Neuronal stem cell (in vitro differentiated cells): Measurements from ENCODE around the gene FBXL7.

ENCODE experiments used
- DNase-seq: peaks from one replicate; pipeline ENCODE4 v3.0.0-alpha.2; 2013; ENCODE audit warnings: low spot score
- H2AFZ ChIP-seq: one replicate; pipeline ENCODE4 v1.6.1; 2013; ENCODE audit warnings: mild to moderate bottlenecking, low read length, inconsistent platforms
- H2AK5ac ChIP-seq: 2 replicates; pipeline ENCODE4 v1.6.1; 2013; ENCODE audit warnings: low read depth, mild to moderate bottlenecking, inconsistent platforms, low read length, moderate library complexity, mixed read lengths
- H2BK120ac ChIP-seq: 2 replicates; pipeline ENCODE4 v1.6.1; 2013; ENCODE audit warnings: low read depth, mild to moderate bottlenecking, inconsistent platforms, low read length, moderate library complexity, mixed read lengths
- H2BK12ac ChIP-seq: one replicate; pipeline ENCODE4 v1.6.1; 2013; ENCODE audit warnings: low read length, inconsistent platforms
- H2BK15ac ChIP-seq: 2 replicates; pipeline ENCODE4 v1.6.1; 2013; ENCODE audit warnings: mild to moderate bottlenecking, low read length, inconsistent platforms, mixed read lengths
- H2BK5ac ChIP-seq: one replicate; pipeline ENCODE4 v1.6.1; 2013; ENCODE audit warnings: inconsistent platforms, mild to moderate bottlenecking, low read length, moderate library complexity
- H3K14ac ChIP-seq: one replicate; pipeline ENCODE4 v1.6.1; 2013; ENCODE audit warnings: low read length, inconsistent platforms
- H3K18ac ChIP-seq: 2 replicates; pipeline ENCODE4 v1.6.1; 2013; ENCODE audit warnings: low read length, inconsistent platforms
- H3K23ac ChIP-seq: 2 replicates; pipeline ENCODE4 v1.6.1; 2013; ENCODE audit warnings: low read depth, mild to moderate bottlenecking, mixed read lengths, low read length, inconsistent platforms; ENCODE audit not compliant: poor library complexity
- H3K27ac ChIP-seq: replicated peaks from 3 replicates; pipeline ENCODE4 v1.5.1; 2013; ENCODE audit warnings: low read length, inconsistent platforms
- H3K27me3 ChIP-seq, 3 experiments: 2 replicates each; pipeline ENCODE4 v1.6.1; 2013; ENCODE audit warnings: low read length in 3 of 3, mild to moderate bottlenecking in 2 of 3, inconsistent platforms in 1 of 3, low read depth in 1 of 3, mixed read lengths in 1 of 3, moderate library complexity in 1 of 3; ENCODE audit not compliant: control insufficient read depth in 3 of 3, insufficient read depth in 3 of 3
- H3K36me3 ChIP-seq, 2 donors: replicated peaks in 1 of 2; 2 replicates each; pipeline ENCODE4 v1.6.1; 2013; ENCODE audit warnings: low read length in 2 of 2; ENCODE audit not compliant: control insufficient read depth in 2 of 2, insufficient read depth in 2 of 2
- H3K4ac ChIP-seq: 2 replicates; pipeline ENCODE4 v1.6.1; 2013; ENCODE audit warnings: inconsistent platforms, mild to moderate bottlenecking, low read length, moderate library complexity
- H3K4me1 ChIP-seq, 2 donors: 1 replicate in 1 of 2; 2 replicates in 1 of 2; pipeline ENCODE4 v1.6.1; 2013; ENCODE audit warnings: low read length in 2 of 2, low read depth in 1 of 2; ENCODE audit not compliant: control insufficient read depth in 2 of 2, insufficient read depth in 1 of 2
- H3K4me2 ChIP-seq: one replicate; pipeline ENCODE4 v1.6.1; 2013; ENCODE audit warnings: mild to moderate bottlenecking, low read length, inconsistent platforms; ENCODE audit not compliant: insufficient read depth, poor library complexity, severe bottlenecking
- H3K4me3 ChIP-seq, 2 donors: 2 replicates each; pipeline ENCODE4 v1.5.1; 2013; ENCODE audit warnings: low read length in 2 of 2, mild to moderate bottlenecking in 2 of 2, inconsistent platforms in 1 of 2, moderate library complexity in 1 of 2
- H3K79me1 ChIP-seq: one replicate; pipeline ENCODE4 v1.6.1; 2013; ENCODE audit warnings: low read depth, mild to moderate bottlenecking, inconsistent platforms, low read length, moderate library complexity
- H3K9ac ChIP-seq: one replicate; pipeline ENCODE4 v1.6.1; 2013; ENCODE audit warnings: mild to moderate bottlenecking, low read depth, low read length, inconsistent platforms; ENCODE audit not compliant: poor library complexity
- H3K9me3 ChIP-seq, 2 donors: replicated peaks in 1 of 2; 2 replicates each; pipeline versions ENCODE3 to v1.6.1; 2013; ENCODE audit warnings: low read length in 2 of 2, mild to moderate bottlenecking in 2 of 2, inconsistent platforms in 1 of 2, low read depth in 1 of 2, mixed read lengths in 1 of 2, moderate library complexity in 1 of 2; ENCODE audit not compliant: control insufficient read depth in 2 of 2, insufficient read depth in 1 of 2
- H4K8ac ChIP-seq: one replicate; pipeline ENCODE4 v1.6.1; 2013; ENCODE audit warnings: low read depth, mild to moderate bottlenecking, inconsistent platforms, low read length, moderate library complexity
- H4K91ac ChIP-seq: one replicate; pipeline ENCODE4 v1.6.1; 2013; ENCODE audit warnings: low read length, low read depth, mild to moderate bottlenecking, inconsistent platforms; ENCODE audit not compliant: poor library complexity
- WGBS, 2 donors: extraction: QIAGEN DNeasy Blood & Tissue Kit; methylation state at CpG; one replicate each; pipeline ENCODE4 v1.1.7; 2013; ENCODE audit warnings: missing lambda C conversion rate in 2 of 2, mixed read lengths in 1 of 2; ENCODE audit not compliant: insufficient read length in 2 of 2, insufficient replicate concordance in 1 of 2; ENCODE audit errors: extremely low coverage in 2 of 2; 5-methylcytosine and 5-hydroxymethylcytosine counted together

Gene FBXL7

GRCh38 chr5:15728811-15729210 lies 228.8 kb downstream of the FBXL7 start:
- no peak overlapping the region for H2AFZ ChIP-seq
- no peak overlapping the region for H2BK12ac ChIP-seq
- no peak overlapping the region for H3K9ac ChIP-seq
- DNase-seq = no peak
- H3K79me1 ChIP-seq = peaks cover 3% of the 10 kb centered on the region
- no peak overlapping the region for H4K8ac ChIP-seq
- no CpG with 5 or more reads among the region's 4 CpGs for WGBS, 2 donors
- H3K23ac ChIP-seq = no peak overlapping the region
- no peaks in the 10 kb centered on the region for H3K4me1 ChIP-seq
- H2BK5ac ChIP-seq = no peak overlapping the region
- no peak overlapping the region for H3K4me2 ChIP-seq
- H2AK5ac ChIP-seq = no peak overlapping the region
- H3K9me3 ChIP-seq = peaks cover 4 to 18% of the 10 kb centered on the region in 2 donors
- H3K4me3 ChIP-seq = no peak overlapping the region
- no peak overlapping the region for H4K91ac ChIP-seq
- no peak overlapping the region for H2BK120ac ChIP-seq
- no peak overlapping the region for H3K27ac ChIP-seq
- no peaks in the 10 kb centered on the region for H3K36me3 ChIP-seq
- no peaks in the 10 kb centered on the region for H3K27me3 ChIP-seq
- no peak overlapping the region for H3K14ac ChIP-seq
- H3K18ac ChIP-seq = no peak overlapping the region
- no peak overlapping the region for H2BK15ac ChIP-seq
- no peak overlapping the region for H3K4ac ChIP-seq

GRCh38 chr5:15731699-15732098 lies 231.7 kb downstream of the FBXL7 start:
- Histone ChIP-seq H4K8ac (no peak overlapping the region), H3K79me1 (no peaks in the 10 kb centered on the region), H2AK5ac (no peak overlapping the region), H2AFZ (no peak overlapping the region), H2BK12ac (no peak overlapping the region), H3K4me2 (no peak overlapping the region), H2BK120ac (no peak overlapping the region), H2BK15ac (no peak overlapping the region), H3K18ac (no peak overlapping the region), H3K4me1 (no peaks in the 10 kb centered on the region), H3K27me3 (no peaks in the 10 kb centered on the region), H2BK5ac (no peak overlapping the region), H3K4ac (no peak overlapping the region), H4K91ac (no peak overlapping the region), H3K36me3 (no peaks in the 10 kb centered on the region), H3K9ac (no peak overlapping the region), H3K23ac (no peak overlapping the region), H3K9me3 (peaks cover 2 to 14% of the 10 kb centered on the region in 2 donors), H3K14ac (no peak overlapping the region), H3K4me3 (no peak overlapping the region), H3K27ac (no peak overlapping the region)
- no CpG with 5 or more reads among the region's 4 CpGs for WGBS, 2 donors
- no peak for DNase-seq

- Histone ChIP-seq H2AFZ (no peak overlapping the region), H3K14ac (no peak overlapping the region), H3K27ac (no peak overlapping the region), H3K23ac (no peak overlapping the region), H3K27me3 (no peaks in the 10 kb centered on the region), H2AK5ac (no peak overlapping the region), H2BK120ac (no peak overlapping the region), H2BK12ac (no peak overlapping the region), H3K9ac (no peak overlapping the region), H2BK15ac (no peak overlapping the region), H3K4me3 (no peak overlapping the region), H4K91ac (no peak overlapping the region), H3K79me1 (no peaks in the 10 kb centered on the region), H3K36me3 (no peaks in the 10 kb centered on the region), H4K8ac (no peak overlapping the region), H3K18ac (no peak overlapping the region), H2BK5ac (no peak overlapping the region), H3K4ac (no peak overlapping the region), H3K9me3 (no peaks in the 10 kb centered on the region), H3K4me1 (no peaks in the 10 kb centered on the region), H3K4me2 (no peak overlapping the region)
- no peak for DNase-seq
- WGBS, 2 donors = no CpG with 5 or more reads among the region's 7 CpGs
Measured at GRCh38 chr5:15734058-15734457, 234.1 kb downstream of the FBXL7 start.

- no peak overlapping the region for H2BK15ac ChIP-seq
- H3K27ac ChIP-seq = no peak overlapping the region
- no peaks in the 10 kb centered on the region for H3K9me3 ChIP-seq
- no peak overlapping the region for H4K91ac ChIP-seq
- no peak overlapping the region for H2BK12ac ChIP-seq
- H3K4ac ChIP-seq = no peak overlapping the region
- H2BK120ac ChIP-seq = no peak overlapping the region
- H3K4me3 ChIP-seq = no peak overlapping the region
- no peak overlapping the region for H3K14ac ChIP-seq
- no peak overlapping the region for H2BK5ac ChIP-seq
- H3K9ac ChIP-seq = no peak overlapping the region
- H4K8ac ChIP-seq = no peak overlapping the region
- no CpG with 5 or more reads among the region's 8 CpGs for WGBS, 2 donors
- H2AK5ac ChIP-seq = no peak overlapping the region
- no peaks in the 10 kb centered on the region for H3K36me3 ChIP-seq
- no peak overlapping the region for H3K23ac ChIP-seq
- H3K18ac ChIP-seq = no peak overlapping the region
- no peaks in the 10 kb centered on the region for H3K79me1 ChIP-seq
- no peak overlapping the region for H3K4me2 ChIP-seq
- H3K4me1 ChIP-seq = no peaks in the 10 kb centered on the region
- no peak overlapping the region for H2AFZ ChIP-seq
- H3K27me3 ChIP-seq = no peaks in the 10 kb centered on the region
- no peak for DNase-seq
Measured at GRCh38 chr5:15737036-15737821, 237.2 kb downstream of the FBXL7 start.
